GM19395 (cell line): ENCODE results near the gene NUDT8.
"Not testable (repeated sequence)": the region's sequence is repeated elsewhere in the genome, so short reads cannot be mapped to it uniquely, and the experiment has no call there.

Experiments
- ATAC-seq: cut with Tn5 transposase; IDR thresholded peaks from one replicate; pipeline ENCODE4 v1.9.1; 2021; ENCODE audit warnings: mild to moderate bottlenecking, moderate library complexity; ENCODE audit not compliant: unreplicated experiment

Gene NUDT8

GRCh38 chr11:67596753-67597300 lies 32.9 kb downstream of the NUDT8 start:
- no peak for ATAC-seq

- no peak for ATAC-seq
Observed at GRCh38 chr11:67594480-67594879, 35.3 kb downstream of the NUDT8 start.

- no peak for ATAC-seq
Observed at GRCh38 chr11:67593565-67593905, 36.2 kb downstream of the NUDT8 start.

- ATAC-seq, result no peak
Observed at GRCh38 chr11:67592880-67593564, 36.7 kb downstream of the NUDT8 start.

- not testable (repeated sequence) for ATAC-seq
Observed at GRCh38 chr11:67588899-67589415, 40.8 kb downstream of the NUDT8 start.

GRCh38 chr11:67588136-67588503 lies 41.6 kb downstream of the NUDT8 start:
- peak; percentile 32 for ATAC-seq

GRCh38 chr11:67586568-67587250 lies 43.0 kb downstream of the NUDT8 start:
- ATAC-seq, result no peak

- ATAC-seq, result no peak
Observed at GRCh38 chr11:67585911-67586310, 43.8 kb downstream of the NUDT8 start.

- ATAC-seq, result no peak
Observed at GRCh38 chr11:67584881-67585873, 44.6 kb downstream of the NUDT8 start.

- ATAC-seq, result no peak
Observed at GRCh38 chr11:67584205-67584880, 45.4 kb downstream of the NUDT8 start.

GRCh38 chr11:67583247-67584204 lies 46.2 kb downstream of the NUDT8 start, which contains the start of gene GSTP1:
Gene GSTP1, plus strand, starts transcription at chr11:67583812. Its CDS starts 32 bp downstream, at chr11:67583844.
- peak; percentile 50 for ATAC-seq

GRCh38 chr11:67582011-67582410 lies 47.7 kb downstream of the NUDT8 start:
- ATAC-seq, result no peak

- no peak for ATAC-seq
Observed at GRCh38 chr11:67581469-67581868, 48.3 kb downstream of the NUDT8 start.

GRCh38 chr11:67577951-67578350 lies 51.8 kb downstream of the NUDT8 start:
- no peak for ATAC-seq
